GM18909 (cell line): ENCODE measurements around the gene PLCG1.
A peak's percentile ranks its signal among the peaks of the same experiment; 100 is the strongest.
"Not testable (repeated sequence)": the region's sequence is repeated elsewhere in the genome, so short reads cannot be mapped to it uniquely, and the experiment has no call there.

Experiments used
- ATAC-seq: cut with Tn5 transposase; IDR thresholded peaks from one replicate; pipeline ENCODE4 v1.9.1; 2021; ENCODE audit warnings: mild to moderate bottlenecking; ENCODE audit not compliant: unreplicated experiment, poor library complexity

The PLCG1 gene

DNA sequence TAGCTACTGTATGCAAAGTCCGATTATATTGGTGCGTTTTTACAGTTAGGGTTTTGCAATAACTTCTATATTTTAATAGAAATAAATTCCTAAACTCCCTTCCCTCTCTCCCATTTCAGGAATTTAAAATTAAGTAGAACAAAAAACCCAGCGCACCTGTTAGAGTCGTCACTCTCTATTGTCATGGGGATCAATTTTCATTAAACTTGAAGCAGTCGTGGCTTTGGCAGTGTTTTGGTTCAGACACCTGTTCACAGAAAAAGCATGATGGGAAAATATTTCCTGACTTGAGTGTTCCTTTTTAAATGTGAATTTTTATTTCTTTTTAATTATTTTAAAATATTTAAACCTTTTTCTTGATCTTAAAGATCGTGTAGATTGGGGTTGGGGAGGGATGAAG is 13.7 kb upstream of the PLCG1 start:
- no peak for ATAC-seq

DNA sequence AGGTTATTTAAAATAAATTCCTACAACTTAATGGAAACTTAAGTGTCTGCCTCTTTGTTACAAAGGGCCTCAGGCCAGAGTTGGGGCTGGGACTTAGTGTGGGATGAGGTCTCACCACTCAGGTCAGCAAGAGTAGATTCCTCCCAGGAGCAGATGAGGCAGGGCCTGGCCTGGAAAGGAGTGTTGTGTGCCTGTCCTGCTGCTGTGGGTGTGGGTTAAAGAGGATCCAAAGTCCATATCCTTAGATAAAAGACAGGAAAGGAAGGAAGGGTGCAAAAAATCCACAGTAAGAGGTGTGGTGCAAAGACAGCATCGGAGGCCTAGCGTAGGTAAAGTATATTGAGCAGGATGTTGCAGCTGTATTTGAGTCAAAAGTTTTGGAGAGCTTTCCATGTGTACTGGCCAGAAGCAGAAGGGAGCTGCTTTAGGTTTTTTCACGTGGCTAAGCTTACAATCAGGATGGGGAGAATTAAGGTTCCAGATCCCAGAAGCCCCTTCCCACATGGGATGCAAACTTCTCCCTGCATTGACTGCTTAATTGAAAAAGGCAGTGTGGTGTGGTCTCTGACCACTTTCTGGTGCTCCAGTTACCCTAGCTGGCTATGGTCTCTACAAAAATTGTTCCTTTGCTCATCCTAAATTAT is 12.8 kb upstream of the PLCG1 start:
- ATAC-seq: no peak

DNA sequence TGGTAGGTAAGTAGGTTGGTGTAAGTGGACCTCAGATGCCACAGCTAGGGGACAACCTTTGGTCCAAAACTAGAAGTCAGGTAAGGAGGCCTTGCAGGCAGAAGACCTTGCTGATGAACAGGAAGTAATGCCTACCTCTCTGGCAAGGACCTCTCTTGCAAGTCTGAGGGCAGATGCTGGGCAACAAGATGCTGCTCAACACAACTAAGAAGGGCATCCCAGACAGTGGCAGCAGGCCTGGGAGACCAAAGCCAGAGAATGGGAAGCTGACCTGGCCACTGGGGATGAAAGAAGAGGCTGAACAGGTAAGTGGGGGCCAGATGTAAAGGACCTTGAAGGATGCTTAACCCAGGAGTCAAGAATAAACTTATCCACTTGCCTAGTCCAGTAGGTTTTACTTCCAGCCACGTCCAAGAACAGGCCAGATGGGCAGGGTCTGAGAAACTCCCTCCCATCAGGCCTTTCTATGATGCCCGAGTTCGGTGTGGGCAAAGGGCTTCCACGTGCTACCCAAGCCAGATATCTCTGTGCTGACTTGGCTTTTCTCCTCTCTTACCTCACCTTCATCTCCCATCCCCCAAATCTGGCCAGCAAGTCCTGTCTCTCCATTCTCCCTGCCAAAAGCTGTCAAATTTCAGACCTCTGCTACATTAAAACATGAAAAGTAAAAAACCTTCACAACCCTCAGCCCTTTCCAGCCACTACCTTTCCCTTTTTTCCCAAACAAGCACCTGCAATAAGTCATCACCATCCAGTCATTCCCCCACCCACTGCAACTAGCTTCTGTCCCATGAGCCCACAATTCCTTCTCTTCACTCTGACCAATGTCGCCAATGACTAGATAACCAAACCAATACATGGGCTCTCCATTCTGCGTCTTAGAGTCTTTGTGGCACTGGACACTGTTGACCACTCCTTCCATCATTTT is 11.5 kb upstream of the PLCG1 start:
- ATAC-seq: no peak

DNA sequence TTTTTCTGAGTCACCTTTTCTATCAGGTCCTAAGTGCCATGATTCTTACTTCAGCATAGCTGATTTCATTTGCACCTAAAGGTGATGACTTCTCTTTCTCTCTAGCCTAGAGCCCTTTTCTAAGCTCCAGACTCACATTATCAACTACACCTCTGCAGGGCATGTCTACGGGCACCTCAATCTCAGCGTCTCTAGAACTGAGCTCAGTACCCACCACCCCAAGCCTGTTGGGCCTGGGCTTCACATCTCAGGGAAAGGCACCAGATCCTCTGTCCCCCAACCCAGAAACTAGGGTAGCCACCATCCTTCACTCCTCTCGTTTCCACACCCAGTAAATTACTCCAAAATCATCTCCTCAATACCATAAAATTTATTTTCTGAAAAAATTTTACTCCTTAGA is 10.6 kb upstream of the PLCG1 start:
- ATAC-seq: no peak

DNA sequence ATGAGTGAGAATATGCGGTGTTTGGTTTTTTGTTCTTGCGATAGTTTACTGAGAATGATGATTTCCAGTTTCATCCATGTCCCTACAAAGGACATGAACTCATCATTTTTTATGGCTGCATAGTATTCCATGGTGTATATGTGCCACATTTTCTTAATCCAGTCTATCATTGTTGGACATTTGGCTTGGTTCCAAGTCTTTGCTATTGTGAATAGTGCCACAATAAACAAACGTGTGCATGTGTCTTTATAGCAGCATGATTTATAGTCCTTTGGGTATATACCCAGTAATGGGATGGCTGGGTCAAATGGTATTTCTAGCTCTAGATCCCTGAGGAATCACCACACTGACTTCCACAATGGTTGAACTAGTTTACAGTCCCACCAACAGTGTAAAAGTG is 9.0 kb upstream of the PLCG1 start:
- ATAC-seq: not testable (repeated sequence)

DNA sequence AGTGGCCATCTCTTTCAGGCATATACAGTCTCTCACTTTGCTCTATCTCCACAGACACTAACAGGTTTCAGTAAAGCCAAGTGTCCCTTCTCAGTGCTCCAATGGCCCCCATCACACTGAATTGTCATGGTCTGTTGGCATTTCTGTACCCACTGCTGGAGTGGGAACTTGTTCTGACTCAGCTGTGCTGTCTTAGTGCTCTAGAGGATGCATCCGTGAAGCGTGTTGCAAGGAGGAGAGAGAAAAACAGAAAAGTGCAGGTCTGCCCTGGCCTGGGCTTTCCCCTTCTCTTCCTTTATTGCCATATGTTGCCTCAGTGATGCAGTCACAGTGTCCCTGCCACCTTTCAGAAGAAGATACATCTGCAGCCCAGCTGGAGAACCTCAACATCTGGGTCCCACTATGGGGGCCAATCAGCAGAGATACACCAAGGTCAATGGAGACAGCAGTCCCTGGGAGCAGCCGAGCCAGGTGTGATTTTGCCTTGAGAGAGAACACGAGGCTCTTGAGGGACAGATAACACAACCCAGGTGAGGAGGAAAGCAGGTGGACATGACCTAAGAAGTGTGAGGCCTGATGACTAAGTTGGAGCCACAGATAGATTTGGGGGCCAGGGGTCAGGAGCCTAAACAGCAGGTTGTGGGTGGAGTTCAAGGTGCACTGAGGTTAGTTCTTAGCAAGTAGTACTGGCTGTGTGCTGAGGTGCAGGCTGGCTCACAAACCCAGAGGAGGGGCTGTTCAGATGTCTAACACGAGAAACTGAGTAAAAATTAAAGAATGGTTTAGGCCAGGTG is 5.6 kb upstream of the PLCG1 start:
- ATAC-seq: no peak

DNA sequence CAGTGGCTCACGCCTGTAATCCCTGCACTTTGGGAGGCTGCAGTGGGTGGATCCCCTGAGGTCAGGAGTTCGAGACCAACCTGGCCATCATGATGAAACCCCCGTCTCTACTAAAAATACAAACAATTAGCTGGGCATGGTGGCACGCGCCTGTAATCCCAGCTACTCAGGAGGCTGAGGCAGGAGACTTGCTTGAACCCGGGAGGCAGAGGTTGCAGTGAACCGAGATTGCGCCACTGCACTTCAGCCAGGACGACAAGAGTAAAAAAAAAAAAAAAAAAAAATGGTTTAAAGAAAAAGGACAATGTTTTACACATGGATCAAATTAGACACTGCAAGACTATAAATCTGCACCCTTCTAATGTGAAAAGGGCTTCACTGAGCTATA is 5.0 kb upstream of the PLCG1 start:
- not testable (repeated sequence) for ATAC-seq

DNA sequence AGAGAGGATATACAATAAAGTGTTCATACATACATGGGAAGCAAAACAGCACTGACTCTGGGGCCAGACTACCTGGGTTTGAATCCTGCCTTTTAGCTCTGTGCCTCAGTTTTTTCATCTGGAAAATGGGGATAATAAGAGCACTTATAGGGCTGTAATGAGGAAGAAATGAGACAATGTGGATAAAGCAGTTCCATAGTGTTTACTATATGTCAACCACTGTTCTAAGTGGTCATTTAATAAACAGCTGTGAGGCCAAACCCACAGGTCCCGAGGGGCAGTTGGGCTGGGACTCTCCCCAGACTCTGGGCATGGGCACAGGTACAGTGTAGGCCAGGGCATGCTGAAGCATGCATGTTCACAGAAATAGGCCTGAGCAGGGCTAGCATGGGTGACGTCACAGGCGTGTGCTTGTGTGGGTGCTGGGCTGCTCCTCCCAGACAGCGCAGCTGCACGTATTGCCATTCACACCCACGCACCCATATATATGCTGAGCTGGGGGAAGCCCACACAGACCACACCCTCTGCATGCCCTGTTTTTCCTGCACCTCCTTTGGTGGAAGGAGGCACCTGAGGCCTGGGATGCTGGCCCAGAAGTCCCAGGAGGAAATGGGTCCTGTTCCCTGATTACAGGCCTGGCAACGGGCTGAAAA is 3.5 kb upstream of the PLCG1 start:
- peak; percentile 33 for ATAC-seq

DNA sequence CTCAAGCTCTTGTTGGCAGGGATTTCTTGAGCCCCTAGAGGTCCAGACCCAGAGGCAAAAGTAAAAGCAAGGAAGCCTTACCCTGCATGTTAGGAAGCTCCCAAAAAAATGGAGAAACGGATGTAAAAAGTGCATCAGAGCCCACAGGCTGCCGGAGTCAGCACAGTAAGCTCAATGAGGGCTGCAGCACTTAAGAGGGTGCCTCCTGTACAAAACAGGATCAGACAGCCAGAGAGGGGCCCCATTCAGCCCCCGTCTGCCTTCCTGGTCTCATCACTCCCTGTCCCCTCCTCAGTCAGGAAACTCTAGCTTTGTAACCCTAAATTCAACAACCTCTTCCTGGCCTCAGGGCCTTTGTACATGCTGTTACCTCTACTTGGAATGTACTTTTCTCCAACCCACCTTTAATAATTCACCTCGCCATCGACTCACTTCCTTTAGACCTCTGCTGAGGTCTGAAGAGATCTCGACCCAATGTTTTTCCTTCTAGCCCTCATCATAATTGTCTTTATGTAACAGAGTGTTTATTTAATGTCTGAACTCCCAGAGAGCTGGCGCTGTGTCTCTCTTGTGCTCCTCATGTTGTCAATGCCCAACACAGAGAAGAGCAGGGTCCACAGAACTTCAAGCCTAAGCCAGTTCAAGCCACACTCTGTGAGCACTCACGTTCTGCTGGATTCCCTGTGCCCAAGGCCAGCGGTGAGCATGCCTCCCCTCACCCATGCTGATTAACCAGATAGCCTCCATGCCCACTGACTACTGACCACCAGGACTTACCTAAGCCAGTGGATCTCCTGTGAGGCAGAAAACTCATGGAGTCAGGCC is 2.8 kb upstream of the PLCG1 start:
- ATAC-seq: no peak

DNA sequence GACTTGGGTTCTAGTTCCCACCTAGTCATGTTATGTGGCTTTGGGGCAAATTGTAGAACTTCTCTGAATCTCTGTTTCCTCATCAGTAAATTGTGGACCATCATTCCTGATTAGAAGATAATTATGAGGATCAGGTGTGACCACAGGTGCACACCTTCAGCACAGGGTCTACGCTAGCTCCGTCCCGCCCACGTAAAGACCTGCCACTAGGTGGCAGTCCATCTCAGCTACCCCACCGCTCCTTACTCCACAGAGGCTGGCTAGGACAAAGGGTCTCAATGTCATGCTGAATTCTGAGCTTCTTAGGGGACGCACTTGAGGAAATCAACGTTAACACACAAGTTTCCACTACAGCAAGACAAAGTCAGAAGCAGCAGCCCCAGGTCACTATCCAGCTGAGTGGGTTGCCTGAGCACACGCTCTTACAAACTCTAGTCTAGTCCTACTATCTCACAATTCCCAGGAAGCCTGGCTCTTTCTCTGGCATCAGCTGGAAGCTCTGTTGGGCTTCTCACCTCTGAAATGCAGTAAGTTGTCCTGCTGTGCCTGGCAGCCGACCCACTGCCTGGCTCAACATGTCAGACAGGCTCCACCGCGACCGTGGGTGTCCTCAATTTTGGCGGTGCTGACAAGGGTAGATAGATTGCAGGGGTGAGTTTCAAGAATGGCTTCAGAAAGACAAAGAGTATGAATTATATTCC is 2.0 kb upstream of the PLCG1 start:
- no peak for ATAC-seq

DNA sequence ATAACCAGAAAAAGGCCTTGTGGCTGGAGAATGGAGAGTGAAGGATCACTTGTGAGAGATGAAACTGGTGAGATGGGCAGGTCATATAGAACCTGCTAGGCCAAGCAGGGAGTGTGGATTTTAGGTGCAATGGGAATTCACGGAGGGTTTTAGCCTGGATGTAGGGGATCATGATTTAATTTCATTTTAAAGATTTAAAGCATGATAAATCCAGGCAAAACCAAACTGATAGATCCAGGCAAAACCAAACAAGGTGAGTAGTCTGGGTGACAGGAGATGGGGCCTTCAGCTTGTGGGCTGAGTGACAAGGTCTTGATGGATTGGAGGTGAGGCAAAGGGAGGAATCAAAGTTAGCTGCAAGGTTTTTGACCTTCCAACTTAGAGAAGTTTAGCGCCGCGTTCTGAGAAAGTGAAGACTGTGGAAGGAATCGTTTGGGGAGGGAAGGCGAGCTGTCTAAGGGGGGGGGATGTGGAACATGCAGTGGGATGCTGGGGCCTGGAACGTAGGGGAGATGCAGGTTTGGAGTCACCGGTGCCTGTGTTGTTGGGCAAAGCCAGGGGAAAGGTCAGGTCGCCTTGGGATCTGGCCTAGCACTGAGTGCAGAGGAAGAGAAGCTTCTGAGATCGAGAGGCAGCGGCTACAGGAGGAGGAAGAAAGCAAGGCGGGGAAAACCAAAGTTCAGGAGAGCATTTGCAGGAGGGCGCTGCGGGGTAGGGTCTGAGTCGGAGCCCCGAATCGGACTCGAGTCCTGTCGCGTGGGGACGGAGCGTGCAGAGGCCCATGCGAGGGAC is 1.3 kb upstream of the PLCG1 start:
- no peak for ATAC-seq

DNA sequence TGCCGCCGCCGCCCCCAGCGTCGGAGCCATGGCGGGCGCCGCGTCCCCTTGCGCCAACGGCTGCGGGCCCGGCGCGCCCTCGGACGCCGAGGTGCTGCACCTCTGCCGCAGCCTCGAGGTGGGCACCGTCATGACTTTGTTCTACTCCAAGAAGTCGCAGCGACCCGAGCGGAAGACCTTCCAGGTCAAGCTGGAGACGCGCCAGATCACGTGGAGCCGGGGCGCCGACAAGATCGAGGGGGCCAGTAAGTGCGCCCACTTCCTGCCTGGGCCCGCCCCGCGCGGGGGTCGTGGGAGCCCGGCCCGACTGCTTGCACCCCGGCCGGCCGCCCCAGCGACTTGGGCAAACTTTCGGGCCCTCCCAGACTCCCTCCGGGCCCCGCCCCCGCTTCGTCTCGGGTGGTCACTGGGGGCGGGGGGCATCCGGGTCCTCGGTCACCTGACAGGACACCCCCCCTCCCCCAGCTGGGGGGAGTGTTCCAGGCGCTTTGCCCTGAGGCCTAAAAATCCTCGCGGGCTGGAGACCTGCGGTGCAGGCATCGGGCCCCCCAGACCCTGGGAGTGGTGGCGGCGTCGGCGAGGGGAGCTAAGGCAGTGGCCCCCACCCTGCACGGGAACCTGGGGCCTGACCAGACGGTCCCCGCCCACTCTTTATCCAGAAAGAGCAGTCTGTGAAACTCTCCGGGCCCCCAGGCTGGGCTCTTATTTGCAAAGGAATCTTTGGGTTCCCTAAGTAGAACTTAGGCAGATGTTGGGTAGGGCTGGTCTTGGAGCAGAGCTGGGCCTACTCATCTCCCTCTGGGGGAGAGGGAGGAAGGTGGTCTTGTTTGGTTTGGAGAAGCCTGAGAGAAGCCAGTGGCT is 501 bp downstream of the PLCG1 start:
- peak; percentile 21 for ATAC-seq

DNA sequence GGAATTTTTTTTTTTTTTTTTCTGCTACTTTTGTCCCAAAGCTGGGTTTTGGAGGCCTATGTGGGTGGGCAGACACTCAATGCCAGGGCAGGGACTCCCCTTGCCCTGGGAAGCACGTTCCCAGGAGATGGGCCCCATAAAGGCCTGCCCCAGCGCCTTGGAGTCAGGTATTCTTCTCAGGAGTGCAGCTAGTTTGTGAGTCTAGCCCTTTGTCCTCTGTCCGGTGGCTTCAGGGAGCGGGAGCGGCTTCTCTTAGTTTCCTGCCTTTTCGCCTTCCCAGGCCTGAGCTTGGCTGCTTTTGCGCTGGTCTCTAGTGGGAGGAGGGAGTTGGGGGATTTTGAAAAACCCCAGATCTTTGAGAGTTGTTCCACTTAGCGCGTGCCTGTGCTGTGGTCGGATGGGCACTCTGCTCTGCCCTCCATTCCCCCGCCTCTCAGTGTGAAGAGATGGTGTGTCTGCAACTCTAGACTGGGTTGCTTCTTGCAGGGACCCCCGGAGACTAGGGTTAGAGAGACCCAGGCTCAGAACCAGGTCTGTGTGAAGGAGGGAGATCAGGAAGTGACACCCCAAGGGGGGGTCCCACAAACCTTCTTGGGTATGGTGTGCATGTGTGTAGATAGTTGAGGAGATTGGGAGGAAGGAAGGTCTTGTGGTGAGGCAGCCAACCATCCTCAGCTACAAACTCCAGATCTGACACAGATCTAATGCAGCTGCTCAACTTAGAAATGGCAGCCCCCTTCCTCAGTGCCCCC is 1.3 kb downstream of the PLCG1 start:
- no peak for ATAC-seq

DNA sequence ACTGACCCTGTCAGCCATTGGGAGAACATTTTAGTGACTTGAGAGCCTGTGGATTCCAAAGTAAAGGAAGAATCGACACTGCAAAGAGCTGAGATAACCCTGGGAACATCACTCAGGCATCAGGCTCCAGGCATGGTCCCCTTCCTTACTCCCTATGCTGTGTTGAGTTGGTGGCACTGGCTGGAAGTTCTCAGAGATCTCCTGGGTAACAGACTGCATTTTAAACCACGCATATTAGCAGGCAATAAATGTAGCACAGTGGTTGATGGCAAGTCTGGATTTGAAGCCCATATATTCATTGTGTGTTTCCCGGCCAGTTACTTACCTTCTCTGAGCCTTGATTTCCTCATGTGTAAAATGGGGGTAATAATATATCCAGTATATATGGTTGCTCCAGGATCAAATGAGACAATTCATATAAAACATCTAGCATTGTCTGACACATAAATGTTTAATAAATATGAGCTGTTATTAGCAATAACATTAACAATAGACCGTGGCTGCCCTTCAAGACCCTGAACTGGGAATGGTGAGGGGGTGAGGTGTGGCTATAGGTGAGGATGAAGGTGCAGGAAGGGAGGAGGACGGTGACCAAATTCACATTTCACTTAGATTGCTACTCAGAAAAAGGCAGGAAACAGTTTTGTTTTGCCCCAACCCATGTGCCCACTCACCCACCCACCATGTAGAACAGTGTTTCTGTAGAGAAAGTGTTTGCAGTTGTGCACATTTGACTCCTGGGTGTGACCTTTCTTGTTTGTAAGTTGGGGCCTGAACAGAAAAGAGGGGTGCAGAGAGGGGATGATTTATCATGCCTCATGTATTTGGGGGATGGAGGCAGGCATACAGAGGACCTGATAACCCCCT is 2.1 kb downstream of the PLCG1 start:
- no peak for ATAC-seq

DNA sequence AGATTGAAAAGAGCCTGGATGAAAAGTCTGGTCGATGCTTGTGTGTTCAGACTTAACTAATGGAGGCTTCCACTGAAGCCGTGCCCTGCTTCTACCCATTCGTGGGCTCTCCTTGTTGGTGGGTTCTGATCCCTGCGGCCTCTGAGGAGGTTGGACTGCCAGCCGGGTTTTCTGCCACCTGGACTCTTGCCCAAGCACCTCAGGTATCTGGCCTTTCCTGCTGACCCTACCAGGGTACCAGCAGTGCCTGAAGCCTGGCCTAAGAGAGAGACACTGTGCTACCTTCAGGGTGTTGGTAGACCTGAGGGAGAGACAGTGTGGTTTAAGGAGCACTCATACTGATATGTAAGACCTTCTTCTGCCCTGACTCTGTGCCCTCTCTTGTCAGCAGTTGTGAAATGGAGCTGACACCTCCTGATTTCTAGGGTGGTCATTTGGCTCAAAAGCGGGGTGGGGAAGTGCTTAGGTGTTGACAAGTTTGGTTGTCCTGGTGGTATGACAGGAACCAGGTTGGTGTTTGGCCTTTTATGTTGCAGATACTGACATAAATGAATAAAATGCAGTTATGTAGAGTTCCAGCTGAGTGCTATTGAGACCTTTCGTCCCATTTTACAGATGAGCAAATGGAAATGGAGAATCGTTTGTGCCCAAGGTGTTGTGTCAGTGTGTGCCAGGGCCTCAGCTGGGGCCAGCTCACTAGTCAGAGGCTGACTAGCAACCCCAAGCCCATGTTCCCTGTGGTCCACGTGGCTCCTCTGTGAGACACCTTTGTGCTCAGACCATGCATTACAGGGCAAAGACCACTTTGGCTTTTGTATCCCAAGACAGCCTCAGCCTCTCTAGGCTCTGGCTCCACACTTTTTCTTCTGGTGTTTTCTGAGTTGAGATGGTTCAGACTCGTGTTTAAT is 3.1 kb downstream of the PLCG1 start:
- ATAC-seq: no peak
